Femur (tissue), 1 donor: ENCODE measurements around the gene AMPD1.

Source experiments
- DNase-seq: peaks from one replicate; pipeline ENCODE4 v3.0.0-alpha.2; 2017

The AMPD1 gene

GRCh38 chr1:114627107-114627506, 68.2 kb downstream of the AMPD1 start:
- DNase-seq, result no peak

- DNase-seq, result no peak
Measured at GRCh38 chr1:114623364-114623763, 72.0 kb downstream of the AMPD1 start.
